GM12873 (cell line): Measurements from ENCODE around the gene NALCN.

Experiments
- TF ChIP-seq, protein P1 (sequence below): IDR thresholded peaks from 2 replicates; pipeline ENCODE4 v1.5.1; 2012; ENCODE audit warnings: low read depth, mild to moderate bottlenecking, moderate library complexity, low read length, control low read depth; ENCODE audit not compliant: insufficient read depth; ENCODE audit errors: missing control alignments

NALCN gene

DNA sequence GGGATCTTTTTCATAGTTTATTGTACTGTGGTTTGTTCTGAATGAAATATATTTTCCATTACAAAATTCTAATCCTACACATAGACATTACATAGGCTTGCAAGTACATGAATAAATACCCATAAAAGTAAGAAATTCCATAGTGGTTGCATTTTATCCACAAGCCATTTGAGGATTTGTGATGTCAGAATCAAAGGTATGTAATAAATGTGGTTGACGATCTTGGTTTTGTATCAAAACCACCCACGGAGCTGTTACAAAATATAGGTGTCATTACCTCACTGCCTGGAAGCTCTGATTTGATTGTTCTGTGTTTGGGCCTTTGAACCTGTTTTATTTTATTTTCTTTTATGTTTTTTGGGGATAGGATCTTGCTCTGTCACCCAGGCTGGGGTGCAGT is 125.1 kb downstream of the NALCN start:
- TF ChIP-seq, protein P1, sequence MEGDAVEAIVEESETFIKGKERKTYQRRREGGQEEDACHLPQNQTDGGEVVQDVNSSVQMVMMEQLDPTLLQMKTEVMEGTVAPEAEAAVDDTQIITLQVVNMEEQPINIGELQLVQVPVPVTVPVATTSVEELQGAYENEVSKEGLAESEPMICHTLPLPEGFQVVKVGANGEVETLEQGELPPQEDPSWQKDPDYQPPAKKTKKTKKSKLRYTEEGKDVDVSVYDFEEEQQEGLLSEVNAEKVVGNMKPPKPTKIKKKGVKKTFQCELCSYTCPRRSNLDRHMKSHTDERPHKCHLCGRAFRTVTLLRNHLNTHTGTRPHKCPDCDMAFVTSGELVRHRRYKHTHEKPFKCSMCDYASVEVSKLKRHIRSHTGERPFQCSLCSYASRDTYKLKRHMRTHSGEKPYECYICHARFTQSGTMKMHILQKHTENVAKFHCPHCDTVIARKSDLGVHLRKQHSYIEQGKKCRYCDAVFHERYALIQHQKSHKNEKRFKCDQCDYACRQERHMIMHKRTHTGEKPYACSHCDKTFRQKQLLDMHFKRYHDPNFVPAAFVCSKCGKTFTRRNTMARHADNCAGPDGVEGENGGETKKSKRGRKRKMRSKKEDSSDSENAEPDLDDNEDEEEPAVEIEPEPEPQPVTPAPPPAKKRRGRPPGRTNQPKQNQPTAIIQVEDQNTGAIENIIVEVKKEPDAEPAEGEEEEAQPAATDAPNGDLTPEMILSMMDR: no peak

DNA sequence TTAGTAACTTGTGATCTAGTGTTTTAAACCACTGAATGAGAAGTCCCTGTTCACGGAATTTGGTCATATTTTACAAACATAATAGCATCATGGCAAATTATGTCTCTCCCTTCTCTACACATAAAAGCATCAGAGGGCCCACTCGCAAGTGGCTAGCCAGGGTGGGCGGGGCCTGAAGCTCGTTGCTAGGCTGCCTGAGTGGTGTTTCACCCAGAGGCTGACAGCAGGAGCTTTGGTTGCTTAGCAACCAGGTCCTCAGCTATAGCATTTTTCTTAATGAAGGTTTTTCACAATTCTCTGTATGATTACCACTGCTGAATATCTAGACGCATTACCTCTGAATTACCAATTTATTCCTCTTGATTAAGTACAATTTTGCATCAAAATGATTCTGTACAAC is 126.5 kb downstream of the NALCN start:
- TF ChIP-seq, protein P1: no peak

DNA sequence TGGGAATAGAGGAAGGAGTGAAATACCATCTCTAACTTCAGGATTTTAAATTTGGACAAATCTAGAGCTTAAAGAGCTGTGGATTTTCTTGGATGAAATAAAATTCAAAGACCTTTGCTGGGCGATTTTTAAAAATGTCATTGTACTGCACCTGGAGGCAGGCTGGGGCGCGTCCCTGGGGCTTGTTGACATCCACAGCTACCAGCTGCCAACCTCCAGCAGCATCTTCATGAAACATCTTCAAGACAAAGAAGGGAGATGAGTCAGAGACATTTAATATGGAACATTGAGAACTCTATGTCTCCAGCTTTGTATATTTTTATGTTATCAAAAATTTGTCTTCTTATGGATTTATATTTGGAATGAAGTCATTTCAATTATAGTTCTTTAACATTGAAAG is 132.5 kb downstream of the NALCN start:
- TF ChIP-seq, protein P1: no peak

DNA sequence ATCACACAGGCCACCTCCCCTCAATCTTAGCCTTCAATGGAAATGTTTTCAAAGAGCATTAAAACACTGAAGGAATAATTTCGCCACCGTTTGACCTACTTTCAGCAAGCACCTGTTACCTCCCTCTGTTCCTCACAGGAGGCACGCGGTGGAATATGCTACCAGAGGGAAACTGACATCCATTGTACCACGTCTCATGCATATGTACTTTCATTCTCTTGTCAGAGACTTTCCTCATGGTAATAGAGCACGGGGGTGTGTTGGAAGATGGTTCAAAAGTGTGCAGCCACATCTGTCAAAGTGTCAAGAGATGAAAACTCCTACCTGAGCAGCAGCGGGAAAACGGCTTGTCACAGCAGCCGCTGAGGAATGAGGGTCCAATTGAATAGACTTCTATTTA is 143.4 kb downstream of the NALCN start:
- TF ChIP-seq, protein P1: no peak

DNA sequence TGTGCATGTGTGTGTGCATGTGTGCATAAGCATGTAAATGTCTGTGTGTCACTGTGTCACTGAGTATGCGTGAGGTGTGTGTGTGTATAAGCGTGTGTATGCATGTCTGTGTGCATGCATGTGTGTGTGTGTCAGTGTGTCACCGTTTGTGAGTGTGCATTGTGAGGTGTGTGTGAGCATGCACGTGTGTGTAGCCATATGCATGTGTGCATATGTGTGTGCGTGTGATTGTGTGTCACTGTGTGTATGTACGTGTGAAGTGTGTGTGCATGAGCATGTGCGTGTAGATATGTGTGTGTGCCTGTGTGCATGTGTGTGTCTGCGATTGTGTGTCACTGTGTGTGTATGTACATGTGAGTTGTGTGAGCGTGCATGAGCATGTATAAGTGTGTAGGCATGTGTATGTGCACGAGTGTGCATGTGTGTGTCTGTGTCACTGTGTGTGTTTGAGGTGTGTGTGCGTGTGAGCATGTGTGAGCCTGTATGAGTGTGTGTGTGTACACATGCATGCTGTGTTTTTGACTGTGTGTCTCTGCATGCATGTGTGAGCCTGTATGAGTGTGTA is 144.5 kb downstream of the NALCN start:
- TF ChIP-seq, protein P1: no peak

DNA sequence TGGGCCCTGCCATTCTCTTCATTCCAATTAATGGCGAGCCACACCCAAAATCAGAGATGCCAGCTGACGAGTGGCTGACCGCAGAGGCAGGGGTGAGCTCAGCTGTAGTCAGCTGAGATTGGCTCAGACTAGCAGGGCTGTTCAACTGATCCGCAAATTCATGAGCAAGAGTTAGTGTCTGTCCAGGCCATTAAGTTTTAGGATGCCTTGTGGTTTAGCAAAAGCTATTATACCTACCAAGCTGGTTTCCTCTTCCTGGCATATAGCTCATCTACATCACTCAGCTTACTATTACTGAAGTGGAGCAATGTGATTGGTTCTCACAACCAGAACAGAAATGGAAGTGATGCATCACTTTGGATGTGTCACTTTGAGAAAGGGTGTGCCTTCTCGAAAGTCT is 148.7 kb downstream of the NALCN start:
- TF ChIP-seq, protein P1: no peak

DNA sequence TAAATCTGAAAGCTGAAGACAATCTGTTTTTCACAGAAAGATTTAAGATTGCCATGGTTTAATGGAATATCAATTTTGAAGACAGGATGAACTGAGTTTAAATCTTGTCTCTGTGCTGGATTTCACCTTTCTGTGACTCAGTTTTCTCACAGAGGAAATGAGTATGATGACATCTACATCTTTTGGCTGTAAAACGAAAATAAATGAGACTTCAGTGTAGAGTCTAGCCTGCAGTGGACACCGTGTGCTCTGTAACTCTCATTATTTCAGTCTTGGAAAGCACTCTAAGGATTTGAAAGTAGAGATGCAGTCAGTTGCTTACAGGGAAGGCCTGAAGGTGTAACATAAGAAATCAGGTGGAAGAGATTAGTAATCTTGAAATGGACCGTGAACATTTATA is 150.4 kb downstream of the NALCN start:
- TF ChIP-seq, protein P1: no peak

DNA sequence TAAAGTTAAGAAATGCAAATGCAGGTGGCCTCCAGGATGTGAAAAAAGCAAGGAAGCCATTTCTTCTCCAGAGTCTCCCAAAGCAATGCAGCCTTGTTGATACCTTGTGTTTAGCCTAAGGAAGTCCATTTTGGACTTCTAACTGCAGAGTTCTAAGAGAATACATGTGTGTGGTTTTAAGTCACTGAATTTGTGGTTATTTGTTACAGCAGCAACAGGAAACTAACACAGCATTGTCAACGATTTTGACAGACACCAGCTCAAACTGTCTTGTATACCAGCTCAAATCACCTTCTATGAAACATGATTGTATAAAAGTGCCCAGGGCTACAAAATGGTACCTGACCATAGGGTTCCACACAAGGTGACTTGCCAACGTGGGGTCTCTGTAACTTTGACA is 151.4 kb downstream of the NALCN start:
- TF ChIP-seq, protein P1: no peak
